ENCODE results near the gene NPHP3. TPM values are rescaled to one million over a fixed set of nuclear protein-coding genes. Genes with fewer than 3 reads are reported as not detected.

NPHP3 gene
- total and polyA plus RNA-seq, 2 experiments from 2014 or later: 11.6 to 27.2 TPM

GRCh38 chr3:132665230-132665745, 56.9 kb downstream of the NPHP3 start:
- peaks cover 97% of the 10 kb centered on the region for H3K79me2 ChIP-seq (ENCODE audit: insufficient read depth)
- in situ Hi-C loops (cut with MboI): no loop called here

GRCh38 chr3:132662212-132662611, 60.0 kb downstream of the NPHP3 start:
- H3K9me2 ChIP-seq (ENCODE audit: insufficient read depth): no peaks in the 10 kb centered on the region
- H2AFZ ChIP-seq: no peak overlapping the region
- H3K9me3 ChIP-seq (ENCODE audit: low read depth): no peaks in the 10 kb centered on the region
- TF ChIP-seq EZH2 (IDR thresholded peaks at IDR 0.05; ENCODE audit: insufficient read depth, poor library complexity, severe bottlenecking): no peak
- TF ChIP-seq EZH2phosphoT487 (IDR thresholded peaks at IDR 0.05; ENCODE audit: insufficient read depth, low read depth): no peak
- no peak overlapping the region for H3K27ac ChIP-seq
- H3K36me3 ChIP-seq (ENCODE audit: low read depth): 0 out of 2 replicates have a peak, but pooled peaks cover 4% of the 10 kb centered on the region
- H3K79me2 ChIP-seq (ENCODE audit: insufficient read depth): peaks cover 89% of the 10 kb centered on the region
- peak overlapping the region; percentile 88 for H3K4me2 ChIP-seq (ENCODE audit: unreplicated experiment)
- peak overlapping the region; percentile 94 for H3K4me3 ChIP-seq
- peaks cover 30% of the 10 kb centered on the region for H3K4me1 ChIP-seq (ENCODE audit: insufficient read depth)
- H3K9ac ChIP-seq: peak overlapping the region; percentile 94
- no peaks in the 10 kb centered on the region for H3K27me3 ChIP-seq (replicated peaks; ENCODE audit: insufficient read depth)
- H3F3A ChIP-seq (ENCODE audit: insufficient read depth): peaks cover 10% of the 10 kb centered on the region
- H4K20me1 ChIP-seq (ENCODE audit: insufficient read depth): no peaks in the 10 kb centered on the region; the same call in 1 of the 2 replicates
- no peak for DNase-seq
- in situ Hi-C loops (cut with MboI): no loop called here

More at GRCh38 chr3:132665230-132665745, 56.9 kb downstream of the NPHP3 start:
- Histone ChIP-seq H3K27ac (no peak overlapping the region), H3K9ac (no peak overlapping the region), H3F3A (ENCODE audit: insufficient read depth) (no peaks in the 10 kb centered on the region), H3K4me3 (no peak overlapping the region), H3K36me3 (ENCODE audit: low read depth) (peaks cover 20% of the 10 kb centered on the region; the same call in 1 of the 2 replicates), H3K4me1 (ENCODE audit: insufficient read depth) (peaks cover 14% of the 10 kb centered on the region), H2AFZ (no peak overlapping the region), H4K20me1 (ENCODE audit: insufficient read depth) (no peaks in the 10 kb centered on the region; the same call in 1 of the 2 replicates), H3K27me3 (replicated peaks; ENCODE audit: insufficient read depth) (no peaks in the 10 kb centered on the region), H3K9me2 (ENCODE audit: insufficient read depth) (no peaks in the 10 kb centered on the region), H3K4me2 (ENCODE audit: unreplicated experiment) (no peak overlapping the region), H3K9me3 (ENCODE audit: low read depth) (no peaks in the 10 kb centered on the region)
- no peak for DNase-seq
- TF ChIP-seq EZH2phosphoT487 (IDR thresholded peaks at IDR 0.05; ENCODE audit: insufficient read depth, low read depth): no peak
- TF ChIP-seq EZH2 (IDR thresholded peaks at IDR 0.05; ENCODE audit: insufficient read depth, poor library complexity, severe bottlenecking): no peak
- WGBS, 2 experiments (ENCODE audit: low coverage in 1 of 2, low lambda C conversion rate in 2 of 2, missing lambda C conversion rate in 2 of 2): 83 to 84% methylated on average over 3 of the region's 3 CpGs

- Histone ChIP-seq H3K27me3 (replicated peaks; ENCODE audit: insufficient read depth) (no peaks in the 10 kb centered on the region), H3K79me2 (ENCODE audit: insufficient read depth) (peaks cover 89% of the 10 kb centered on the region), H4K20me1 (ENCODE audit: insufficient read depth) (no peaks in the 10 kb centered on the region; the same call in 1 of the 2 replicates), H3K4me2 (ENCODE audit: unreplicated experiment) (peak overlapping the region; percentile 88), H3K27ac (peak overlapping the region; percentile 96), H3K9ac (peak overlapping the region; percentile 94), H3K9me3 (ENCODE audit: low read depth) (no peaks in the 10 kb centered on the region), H3K4me1 (ENCODE audit: insufficient read depth) (peaks cover 34% of the 10 kb centered on the region), H3K36me3 (ENCODE audit: low read depth) (no peaks in the 10 kb centered on the region), H3K4me3 (peak overlapping the region; percentile 94), H2AFZ (peak overlapping the region; percentile 97), H3K9me2 (ENCODE audit: insufficient read depth) (no peaks in the 10 kb centered on the region), H3F3A (ENCODE audit: insufficient read depth) (peaks cover 12% of the 10 kb centered on the region)
- in situ Hi-C loops (cut with MboI): no loop called here
- DNase-seq: peak; percentile 21
- WGBS, 2 experiments (ENCODE audit: low coverage in 1 of 2, low lambda C conversion rate in 2 of 2, missing lambda C conversion rate in 2 of 2): 13 to 15% methylated on average over 8 of the region's 8 CpGs
- TF ChIP-seq EZH2 (IDR thresholded peaks at IDR 0.05; ENCODE audit: insufficient read depth, poor library complexity, severe bottlenecking) (no peak), EZH2phosphoT487 (IDR thresholded peaks at IDR 0.05; ENCODE audit: insufficient read depth, low read depth) (no peak)
Observed at GRCh38 chr3:132661101-132661500, 61.1 kb downstream of the NPHP3 start.

- WGBS, 2 experiments (ENCODE audit: low coverage in 1 of 2, low lambda C conversion rate in 2 of 2, missing lambda C conversion rate in 2 of 2): 1% methylated on average over 5 of the region's 5 CpGs
- TF ChIP-seq EZH2phosphoT487 (IDR thresholded peaks at IDR 0.05; ENCODE audit: insufficient read depth, low read depth) (no peak), EZH2 (IDR thresholded peaks at IDR 0.05; ENCODE audit: insufficient read depth, poor library complexity, severe bottlenecking) (no peak)
- H2AFZ ChIP-seq: peak overlapping the region; percentile 97
- H3K4me1 ChIP-seq (ENCODE audit: insufficient read depth): peaks cover 34% of the 10 kb centered on the region
- no peaks in the 10 kb centered on the region for H3K9me2 ChIP-seq (ENCODE audit: insufficient read depth)
- peak overlapping the region; percentile 88 for H3K4me2 ChIP-seq (ENCODE audit: unreplicated experiment)
- H4K20me1 ChIP-seq (ENCODE audit: insufficient read depth): no peaks in the 10 kb centered on the region; the same call in 1 of the 2 replicates
- H3K79me2 ChIP-seq (ENCODE audit: insufficient read depth): peaks cover 89% of the 10 kb centered on the region
- H3F3A ChIP-seq (ENCODE audit: insufficient read depth): peaks cover 12% of the 10 kb centered on the region
- no peaks in the 10 kb centered on the region for H3K36me3 ChIP-seq (ENCODE audit: low read depth)
- no peaks in the 10 kb centered on the region for H3K27me3 ChIP-seq (replicated peaks; ENCODE audit: insufficient read depth)
- H3K9ac ChIP-seq: peak overlapping the region; percentile 94
- peak overlapping the region; percentile 94 for H3K4me3 ChIP-seq
- no peaks in the 10 kb centered on the region for H3K9me3 ChIP-seq (ENCODE audit: low read depth)
- peak; percentile 71 for DNase-seq
- in situ Hi-C loops (cut with MboI): no loop called here
- peak overlapping the region; percentile 96 for H3K27ac ChIP-seq
Observed at GRCh38 chr3:132660811-132661070, 61.5 kb downstream of the NPHP3 start.
